Pancreas (tissue), 10 donors: Measurements from ENCODE around the gene NME5. TPM values are rescaled to one million over a fixed set of nuclear protein-coding genes. Genes with fewer than 3 reads are reported as not detected.

Experiments
- ATAC-seq, 4 donors: fragments of 200-7000 bp; cut with Tn5 transposase; one replicate each; pipeline versions ENCODE4 v1.8.0 to v1.9.1; 2020; ENCODE audit warnings: mild to moderate bottlenecking in 4 of 4, moderate library complexity in 4 of 4
- DNase-seq, 6 donors: peaks; one replicate each; pipeline ENCODE4 v3.0.0-alpha.2; 2020
- FAIRE-seq: peaks from 2 replicates; lab custom pipeline; 2012; peaks lifted over from hg19 to GRCh38; lab: Jason Lieb, UNC
- H3K27ac ChIP-seq, 4 donors: fragments of 200-600 bp; sonication (generic); 1 replicate in 3 of 4; 2 replicates in 1 of 4; pipeline versions ENCODE4 v1.5.0 to v1.8.0; 2020
- H3K27me3 ChIP-seq, 4 donors: fragments of 200-600 bp; one replicate each; pipeline ENCODE4 v1.8.0; 2021
- H3K36me3 ChIP-seq, 3 donors: fragments of 200-600 bp; sonication (generic) in 1 of 3; one replicate each; pipeline versions ENCODE4 v1.5.0 to v1.8.0; 2020 to 2021
- H3K4me1 ChIP-seq, 3 donors: fragments of 200-600 bp; one replicate each; pipeline ENCODE4 v1.8.0; 2021
- H3K4me3 ChIP-seq, 4 donors: fragments of 200-600 bp; sonication (generic) in 2 of 4; one replicate each; pipeline versions ENCODE4 v1.5.0 to v1.8.0; 2020 to 2021
- H3K9me3 ChIP-seq, 4 donors: fragments of 200-600 bp; one replicate each; pipeline ENCODE4 v1.8.0; 2021
- WGBS, 2 donors: extraction: QIAGEN DNeasy Blood & Tissue Kit; methylation state at CpG; one replicate each; pipeline ENCODE4 v1.1.7; 2013; 5-methylcytosine and 5-hydroxymethylcytosine counted together
- intact Hi-C, 3 donors: fragments of 100-400 bp; cut with DNase I; formaldehyde crosslinking; loops; one replicate each; pipeline versions ENCODE4 v1.11.1 to v1.14.2; 2022
- polyA plus RNA-seq, 2 donors: library from polyadenylated mRNA; stranded (reverse); fragments of 200-250 nt; gene quantifications; one replicate each; pipeline ENCODE4 v1.2.3, GENCODE V29; 2013
- total RNA-seq, 6 donors: library from RNA; stranded (reverse); fragmentation: NEBNext Ultra II Directional in 4 of 6; extraction: Animal tissue kit (Norgen Biotek cat#: 25700) in 4 of 6; gene quantifications; one replicate each; pipeline versions ENCODE4 v1.2.1 to v1.2.4, GENCODE V29; 2021 to 2023
- TF ChIP-seq, protein P1 (sequence below), 4 donors: fragments of 200-600 bp; sonication (generic) in 3 of 4; IDR thresholded peaks; one replicate each; pipeline versions ENCODE4 v1.5.0 to v1.8.0; 2021; ENCODE audit warnings: antibody characterized with exemption in 4 of 4
- donor health status: healthy with polysubstance abuse.
- donor health status: DM: no; HTN: no; CAD: no; lungs with moderate emphysema.
- donor health status: DM: no; HTN: no; CAD: no.
- donor health status: control.
- donor health status: control.
- donor health status: Bipolar disorder and iron deficiency.
- donor health status: DM: yes; HTN: yes; CAD: no.
- donor health status: DM: no; HTN: no; CAD: no.
- donor health status: DM: no; HTN: no; CAD: no.
- donor health status: DM: yes; HTN: yes; CAD: no.

The NME5 gene
- total and polyA plus RNA-seq, 8 donors, result 1.8 to 9.2 (median 3.0) TPM

DNA sequence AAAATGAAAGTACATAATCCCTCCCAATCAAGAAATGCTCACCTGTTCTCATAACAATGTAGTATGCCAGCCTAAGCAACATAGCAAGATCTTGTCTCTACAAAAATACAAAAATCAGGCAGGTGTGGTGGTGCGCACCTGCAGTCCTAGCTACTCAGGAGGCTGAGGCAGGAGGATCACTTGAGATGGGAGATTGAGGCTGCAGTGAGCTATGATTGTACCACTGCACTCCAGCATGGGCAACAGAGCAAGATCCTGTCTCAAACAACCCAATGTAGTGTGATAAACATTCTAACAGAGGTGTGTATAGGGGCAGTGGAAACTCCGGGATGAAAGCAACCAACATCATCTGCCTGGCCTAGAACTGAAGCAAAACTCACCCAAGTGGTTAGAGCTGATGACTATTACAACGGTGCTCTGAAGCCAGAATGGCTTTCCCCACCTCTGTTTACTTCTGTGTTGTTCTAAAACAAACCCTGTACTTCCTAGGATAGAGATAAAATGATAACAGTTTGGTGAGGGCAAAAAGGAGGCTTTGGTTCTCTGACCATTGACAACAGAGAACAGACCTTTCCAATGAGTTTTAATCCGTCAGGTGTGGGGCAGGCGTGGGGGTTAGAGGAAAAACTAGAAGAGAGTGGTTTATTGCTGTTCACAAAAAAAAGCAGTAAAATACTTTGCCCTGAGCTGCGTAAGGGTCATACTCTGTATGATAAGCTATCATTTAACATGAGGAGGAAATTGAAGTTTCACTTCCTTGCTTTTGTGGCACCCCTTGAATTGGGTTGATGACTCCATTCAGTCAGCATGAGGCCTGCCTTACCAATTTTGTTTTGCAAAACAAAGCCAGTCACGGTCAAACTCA lies 36.5 kb downstream of the NME5 start:
- no peaks in the 10 kb centered on the region for H3K36me3 ChIP-seq
- ATAC-seq, result no peak
- DNase-seq, result no peak
- 68 to 69% methylated on average over 7 of the region's 7 CpGs for WGBS, 2 donors
- no peak overlapping the region for H3K27ac ChIP-seq
- TF ChIP-seq, protein P1, sequence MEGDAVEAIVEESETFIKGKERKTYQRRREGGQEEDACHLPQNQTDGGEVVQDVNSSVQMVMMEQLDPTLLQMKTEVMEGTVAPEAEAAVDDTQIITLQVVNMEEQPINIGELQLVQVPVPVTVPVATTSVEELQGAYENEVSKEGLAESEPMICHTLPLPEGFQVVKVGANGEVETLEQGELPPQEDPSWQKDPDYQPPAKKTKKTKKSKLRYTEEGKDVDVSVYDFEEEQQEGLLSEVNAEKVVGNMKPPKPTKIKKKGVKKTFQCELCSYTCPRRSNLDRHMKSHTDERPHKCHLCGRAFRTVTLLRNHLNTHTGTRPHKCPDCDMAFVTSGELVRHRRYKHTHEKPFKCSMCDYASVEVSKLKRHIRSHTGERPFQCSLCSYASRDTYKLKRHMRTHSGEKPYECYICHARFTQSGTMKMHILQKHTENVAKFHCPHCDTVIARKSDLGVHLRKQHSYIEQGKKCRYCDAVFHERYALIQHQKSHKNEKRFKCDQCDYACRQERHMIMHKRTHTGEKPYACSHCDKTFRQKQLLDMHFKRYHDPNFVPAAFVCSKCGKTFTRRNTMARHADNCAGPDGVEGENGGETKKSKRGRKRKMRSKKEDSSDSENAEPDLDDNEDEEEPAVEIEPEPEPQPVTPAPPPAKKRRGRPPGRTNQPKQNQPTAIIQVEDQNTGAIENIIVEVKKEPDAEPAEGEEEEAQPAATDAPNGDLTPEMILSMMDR (IDR thresholded peaks at IDR 0.05), result no peak
- no peaks in the 10 kb centered on the region for H3K9me3 ChIP-seq
- H3K27me3 ChIP-seq, result no peaks in the 10 kb centered on the region
- no peaks in the 10 kb centered on the region for H3K4me1 ChIP-seq
- no peak for FAIRE-seq
- H3K4me3 ChIP-seq, result no peak overlapping the region
- intact Hi-C loops, result no loop called here

DNA sequence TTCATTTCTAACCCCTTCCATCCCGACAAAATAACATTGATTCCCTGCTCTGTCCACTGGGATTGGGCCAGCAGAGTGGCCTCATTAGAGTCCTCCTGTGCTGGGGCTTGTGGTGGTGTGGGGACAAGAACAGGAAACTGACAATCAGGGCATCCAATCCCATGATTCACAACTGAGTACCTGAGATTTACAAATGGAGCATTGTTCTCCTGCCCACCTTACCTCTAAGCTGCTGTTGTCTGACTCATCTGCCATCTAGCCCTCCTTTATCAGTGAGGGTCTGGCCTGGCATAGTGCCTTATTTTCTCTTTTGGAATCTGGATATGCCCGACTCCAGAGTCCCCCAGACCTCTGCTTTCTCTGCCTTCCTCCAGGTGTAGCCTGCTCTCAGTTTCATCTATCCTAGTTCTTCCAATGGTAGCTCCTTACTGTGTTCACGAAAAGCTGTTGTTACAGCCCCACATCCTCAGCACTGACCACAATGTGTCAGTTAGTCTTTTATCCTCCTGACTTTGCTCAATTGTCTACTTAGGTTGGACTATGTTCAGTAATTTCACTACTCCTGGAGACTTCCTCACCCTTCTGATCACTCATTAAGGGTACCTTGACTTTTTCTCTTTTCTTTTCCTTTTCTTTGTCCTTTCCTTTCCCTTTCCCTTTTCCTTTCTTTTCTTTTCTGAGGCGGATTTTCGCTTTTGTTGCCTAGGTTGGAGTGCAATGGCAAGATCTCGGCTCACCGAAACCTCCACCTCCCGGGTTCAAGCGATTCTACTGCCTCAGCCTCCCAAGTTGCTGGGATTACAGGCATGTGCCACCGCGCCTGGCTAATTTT lies 42.0 kb downstream of the NME5 start:
- WGBS, 2 donors, result 77 to 82% methylated on average over 11 of the region's 11 CpGs
- no peaks in the 10 kb centered on the region for H3K27me3 ChIP-seq
- H3K36me3 ChIP-seq, result no peaks in the 10 kb centered on the region
- TF ChIP-seq, protein P1 (IDR thresholded peaks at IDR 0.05), result no peak
- no peak for FAIRE-seq
- no peak for DNase-seq
- no peak overlapping the region for H3K4me3 ChIP-seq
- H3K9me3 ChIP-seq, result no peaks in the 10 kb centered on the region
- H3K27ac ChIP-seq, result no peak overlapping the region
- no peaks in the 10 kb centered on the region for H3K4me1 ChIP-seq
- intact Hi-C loops, result no loop called here
- ATAC-seq, result no peak

DNA sequence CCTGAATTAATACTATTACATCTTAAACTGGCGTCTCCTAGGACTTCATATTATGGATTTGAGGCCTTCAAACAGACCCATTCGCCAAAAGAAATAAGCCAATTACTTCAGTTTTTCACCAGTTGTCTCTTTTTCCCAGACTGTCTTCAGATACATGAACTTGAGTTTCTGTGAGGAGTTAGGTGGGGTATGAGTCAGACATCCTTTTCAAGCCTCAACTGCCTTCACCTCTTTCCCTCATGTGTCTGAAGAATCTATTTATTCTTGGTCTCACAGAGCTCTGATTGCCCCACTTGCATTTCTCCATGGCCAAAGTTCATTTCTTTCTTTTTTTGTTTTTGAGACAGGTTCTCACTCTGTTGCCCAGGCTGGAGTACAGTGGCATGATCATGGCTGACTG lies 42.9 kb downstream of the NME5 start:
- WGBS, 2 donors, result 85 to 86% methylated on average over 2 of the region's 2 CpGs

DNA sequence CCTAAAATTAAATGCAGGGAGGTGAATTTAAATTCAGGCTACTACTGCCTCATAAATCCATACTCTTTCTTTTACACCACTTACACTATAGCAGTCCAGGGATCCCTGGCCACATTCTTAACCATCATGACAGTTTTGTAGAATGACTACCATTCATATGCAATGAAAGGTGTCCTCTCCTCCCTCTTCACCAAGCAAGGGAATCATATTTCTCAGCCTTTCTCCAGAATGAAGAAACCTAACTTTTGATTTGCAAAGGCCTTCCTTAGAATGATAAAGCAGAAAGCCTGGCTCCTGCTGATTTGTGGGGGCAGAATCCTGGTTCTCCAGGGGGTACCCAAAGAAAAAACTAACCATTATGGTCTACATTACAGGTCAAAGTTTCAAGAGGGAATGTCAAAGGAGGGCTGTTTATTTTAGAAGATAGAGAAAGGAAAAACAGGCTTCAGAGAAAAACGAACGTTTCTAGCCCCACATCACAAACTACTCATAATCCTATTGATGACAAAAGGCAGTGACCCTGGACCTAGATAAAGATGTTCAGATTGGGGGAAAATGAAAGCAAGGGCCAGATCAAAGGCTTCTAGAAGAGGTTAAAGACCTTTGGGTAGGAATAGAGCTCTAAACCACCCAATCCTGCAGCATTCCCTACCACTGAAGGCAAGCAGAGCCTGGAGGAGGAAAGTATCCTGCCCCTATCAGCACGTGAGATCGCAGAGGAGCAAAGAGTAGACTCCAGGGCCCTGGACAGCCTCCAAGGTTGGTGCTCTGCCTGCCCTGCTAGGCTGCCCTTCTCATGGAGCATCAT lies 43.9 kb downstream of the NME5 start:
- Histone ChIP-seq H3K4me1 (no peaks in the 10 kb centered on the region), H3K9me3 (no peaks in the 10 kb centered on the region), H3K4me3 (no peak overlapping the region), H3K27ac (no peak overlapping the region), H3K27me3 (no peaks in the 10 kb centered on the region), H3K36me3 (no peaks in the 10 kb centered on the region)
- TF ChIP-seq, protein P1 (IDR thresholded peaks at IDR 0.05), result no peak
- intact Hi-C loops, result no loop called here
- ATAC-seq (no peak), FAIRE-seq (no peak), DNase-seq (no peak)
- 45 to 48% methylated on average over 4 of the region's 4 CpGs for WGBS, 2 donors

More for the DNA sequence above, 42.9 kb downstream of the NME5 start:
- no peak for FAIRE-seq
- Histone ChIP-seq H3K27me3 (no peaks in the 10 kb centered on the region), H3K36me3 (no peaks in the 10 kb centered on the region), H3K4me1 (no peaks in the 10 kb centered on the region), H3K4me3 (no peak overlapping the region), H3K9me3 (no peaks in the 10 kb centered on the region), H3K27ac (no peak overlapping the region)
- no peak for DNase-seq
- intact Hi-C loops, result no loop called here
- TF ChIP-seq, protein P1 (IDR thresholded peaks at IDR 0.05), result no peak
- ATAC-seq, result no peak
